ENCODE data around the gene MAN2A2.
A peak's percentile ranks its signal among the peaks of the same experiment; 100 is the strongest.

MAN2A2 gene

GRCh38 chr15:90931828-90932659 is 28.9 kb downstream of the MAN2A2 start, which contains the start of gene HDDC3:
TSS of gene HDDC3 (minus strand) at chr15:90932549. CDS start at chr15:90932540, 9 bp downstream.
- H3K27ac ChIP-seq (ENCODE audit: low read depth, low read length) = 0 out of 2 replicates have a peak within 1 kb of the TSS, but pooled peaks have one; percentile 16

GRCh38 chr15:90932660-90932991 is 29.5 kb downstream of the MAN2A2 start:
- peaks cover 15% of the 10 kb centered on the region for H3K27me3 ChIP-seq (ENCODE audit: insufficient read depth, low read length)
- no peak overlapping the region for H3K9ac ChIP-seq (ENCODE audit: low read depth, low read length)
- H3K36me3 ChIP-seq (ENCODE audit: insufficient read depth, low read length) = peaks cover 11% of the 10 kb centered on the region
- H3K9me3 ChIP-seq (ENCODE audit: insufficient read depth, low read depth, low read length) = no peaks in the 10 kb centered on the region
- WGBS = 26% methylated on average over 5 of the region's 5 CpGs
- H3K4me1 ChIP-seq (ENCODE audit: insufficient read depth, low read length) = no peaks in the 10 kb centered on the region; the same call in 1 of the 2 replicates
- peak overlapping the region; percentile 75 for H3K4me3 ChIP-seq (ENCODE audit: low read length)
- H3K27ac ChIP-seq (ENCODE audit: low read depth, low read length) = no peak overlapping the region

More at GRCh38 chr15:90931828-90932659, 28.9 kb downstream of the MAN2A2 start, which contains the start of gene HDDC3:
- Histone ChIP-seq H3K9ac (ENCODE audit: low read depth, low read length) (peak within 1 kb of the TSS; percentile 64), H3K27me3 (ENCODE audit: insufficient read depth, low read length) (peaks cover 15% of the 10 kb centered on the region), H3K36me3 (ENCODE audit: insufficient read depth, low read length) (peaks cover 8% of the 10 kb centered on the region), H3K9me3 (ENCODE audit: insufficient read depth, low read depth, low read length) (no peaks in the 10 kb centered on the region), H3K4me1 (ENCODE audit: insufficient read depth, low read length) (no peaks in the 10 kb centered on the region; the same call in 1 of the 2 replicates), H3K4me3 (ENCODE audit: low read length) (peak within 1 kb of the TSS; percentile 75)
- under 1% methylated on average over 52 of the region's 52 CpGs for WGBS

GRCh38 chr15:90933301-90933700 is 30.2 kb downstream of the MAN2A2 start:
- no peak overlapping the region for H3K9ac ChIP-seq (ENCODE audit: low read depth, low read length)

GRCh38 chr15:90934256-90934948 is 31.3 kb downstream of the MAN2A2 start:
- Histone ChIP-seq H3K27ac (ENCODE audit: low read depth, low read length) (no peak overlapping the region), H3K4me3 (ENCODE audit: low read length) (peak overlapping the region; percentile 78), H3K4me1 (ENCODE audit: insufficient read depth, low read length) (no peaks in the 10 kb centered on the region; the same call in 1 of the 2 replicates), H3K27me3 (ENCODE audit: insufficient read depth, low read length) (peaks cover 15% of the 10 kb centered on the region), H3K36me3 (ENCODE audit: insufficient read depth, low read length) (peaks cover 26% of the 10 kb centered on the region), H3K9ac (ENCODE audit: low read depth, low read length) (peak overlapping the region; percentile 20; the same call in 1 of the 2 replicates), H3K9me3 (ENCODE audit: insufficient read depth, low read depth, low read length) (no peaks in the 10 kb centered on the region)
- 3% methylated on average over 19 of the region's 19 CpGs for WGBS

More at GRCh38 chr15:90933301-90933700, 30.2 kb downstream of the MAN2A2 start:
- Histone ChIP-seq H3K27ac (ENCODE audit: low read depth, low read length) (no peak overlapping the region), H3K27me3 (ENCODE audit: insufficient read depth, low read length) (peaks cover 15% of the 10 kb centered on the region), H3K4me1 (ENCODE audit: insufficient read depth, low read length) (no peaks in the 10 kb centered on the region; the same call in 1 of the 2 replicates), H3K4me3 (ENCODE audit: low read length) (no peak overlapping the region), H3K9me3 (ENCODE audit: insufficient read depth, low read depth, low read length) (no peaks in the 10 kb centered on the region), H3K36me3 (ENCODE audit: insufficient read depth, low read length) (peaks cover 17% of the 10 kb centered on the region)
- 78% methylated on average over 1 of the region's 1 CpG for WGBS

GRCh38 chr15:90934949-90935751 is 32.0 kb downstream of the MAN2A2 start, which contains the start of gene UNC45A:
TSS of gene UNC45A (plus strand) at chr15:90935285. CDS start at chr15:90935325, 40 bp downstream.
- H3K27me3 ChIP-seq (ENCODE audit: insufficient read depth, low read length) = peaks cover 15% of the 10 kb centered on the region
- WGBS = under 1% methylated on average over 65 of the region's 65 CpGs
- peaks cover 33% of the 10 kb centered on the region for H3K36me3 ChIP-seq (ENCODE audit: insufficient read depth, low read length)
- H3K27ac ChIP-seq (ENCODE audit: low read depth, low read length) = no peak within 1 kb of the TSS
- peak within 1 kb of the TSS; percentile 66 for H3K9ac ChIP-seq (ENCODE audit: low read depth, low read length)
- H3K4me1 ChIP-seq (ENCODE audit: insufficient read depth, low read length) = no peaks in the 10 kb centered on the region; the same call in 1 of the 2 replicates
- H3K4me3 ChIP-seq (ENCODE audit: low read length) = peak within 1 kb of the TSS; percentile 78
- H3K9me3 ChIP-seq (ENCODE audit: insufficient read depth, low read depth, low read length) = no peaks in the 10 kb centered on the region

DNA sequence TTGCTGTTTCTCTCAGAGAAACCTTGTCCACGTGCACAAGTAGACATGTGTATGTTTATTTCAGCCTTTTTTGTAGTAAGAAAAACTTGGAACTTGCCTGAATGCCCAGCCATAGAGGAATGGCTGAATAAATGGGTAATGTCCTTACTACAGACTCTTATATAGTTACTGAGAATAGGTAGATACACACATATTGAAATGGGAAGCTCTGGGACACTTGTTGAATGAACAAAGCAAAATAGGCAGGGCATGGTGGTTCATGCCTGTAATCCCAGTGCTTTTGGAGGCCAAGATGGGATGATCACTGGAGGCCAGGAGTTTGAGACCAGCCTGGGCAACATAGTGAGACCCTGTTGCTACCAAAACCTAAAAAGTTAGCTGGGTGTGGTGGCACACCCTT is 33.7 kb downstream of the MAN2A2 start:
- Histone ChIP-seq H3K9ac (ENCODE audit: low read depth, low read length) (no peak overlapping the region), H3K4me3 (ENCODE audit: low read length) (no peak overlapping the region), H3K36me3 (ENCODE audit: insufficient read depth, low read length) (peaks cover 47% of the 10 kb centered on the region)

DNA sequence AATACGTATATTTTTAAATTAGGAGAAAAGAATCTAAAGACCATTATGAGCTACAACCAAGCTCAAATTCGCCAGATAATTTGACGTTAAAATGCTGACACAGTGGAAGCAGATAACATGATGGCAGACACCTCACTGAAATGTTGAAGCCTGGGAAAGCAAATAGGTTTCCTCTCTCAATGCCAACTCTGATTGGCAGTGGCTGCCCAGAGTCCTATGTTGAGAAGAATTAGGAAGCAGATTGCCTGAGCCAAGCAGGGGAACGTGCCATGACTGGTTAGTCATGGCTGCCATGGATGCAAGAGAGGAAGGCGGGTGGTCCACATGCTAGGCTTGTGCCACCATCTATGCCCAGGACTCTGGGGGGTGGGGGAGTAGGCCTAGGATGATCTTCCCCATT is 35.2 kb downstream of the MAN2A2 start:
- no peaks in the 10 kb centered on the region for H3K9me3 ChIP-seq (ENCODE audit: insufficient read depth, low read depth, low read length)
- peaks cover 61% of the 10 kb centered on the region for H3K36me3 ChIP-seq (ENCODE audit: insufficient read depth, low read length)
- WGBS = 93% methylated on average over 5 of the region's 5 CpGs
- no peaks in the 10 kb centered on the region; the same call in 1 of the 2 replicates for H3K4me1 ChIP-seq (ENCODE audit: insufficient read depth, low read length)
- H3K9ac ChIP-seq (ENCODE audit: low read depth, low read length) = no peak overlapping the region
- no peak overlapping the region for H3K4me3 ChIP-seq (ENCODE audit: low read length)
- H3K27me3 ChIP-seq (ENCODE audit: insufficient read depth, low read length) = peaks cover 8% of the 10 kb centered on the region; the same call in 1 of the 2 replicates
- H3K27ac ChIP-seq (ENCODE audit: low read depth, low read length) = no peak overlapping the region

More for the DNA sequence above, 33.7 kb downstream of the MAN2A2 start:
- 86% methylated on average over 1 of the region's 1 CpG for WGBS
- Histone ChIP-seq H3K27me3 (ENCODE audit: insufficient read depth, low read length) (peaks cover 15% of the 10 kb centered on the region), H3K4me1 (ENCODE audit: insufficient read depth, low read length) (no peaks in the 10 kb centered on the region; the same call in 1 of the 2 replicates), H3K9me3 (ENCODE audit: insufficient read depth, low read depth, low read length) (no peaks in the 10 kb centered on the region), H3K27ac (ENCODE audit: low read depth, low read length) (no peak overlapping the region)

GRCh38 chr15:90939756-90940155 is 36.7 kb downstream of the MAN2A2 start:
- no peaks in the 10 kb centered on the region for H3K27me3 ChIP-seq (ENCODE audit: insufficient read depth, low read length)
- H3K27ac ChIP-seq (ENCODE audit: low read depth, low read length) = no peak overlapping the region
- H3K36me3 ChIP-seq (ENCODE audit: insufficient read depth, low read length) = peaks cover 76% of the 10 kb centered on the region
- no peak overlapping the region for H3K9ac ChIP-seq (ENCODE audit: low read depth, low read length)
- H3K4me1 ChIP-seq (ENCODE audit: insufficient read depth, low read length) = no peaks in the 10 kb centered on the region
- no peaks in the 10 kb centered on the region for H3K9me3 ChIP-seq (ENCODE audit: insufficient read depth, low read depth, low read length)
- H3K4me3 ChIP-seq (ENCODE audit: low read length) = no peak overlapping the region
- WGBS = 94% methylated on average over 7 of the region's 7 CpGs

- WGBS = 97% methylated on average over 4 of the region's 4 CpGs
- Histone ChIP-seq H3K27ac (ENCODE audit: low read depth, low read length) (no peak overlapping the region), H3K36me3 (ENCODE audit: insufficient read depth, low read length) (peaks cover 81% of the 10 kb centered on the region), H3K27me3 (ENCODE audit: insufficient read depth, low read length) (no peaks in the 10 kb centered on the region), H3K9ac (ENCODE audit: low read depth, low read length) (no peak overlapping the region), H3K9me3 (ENCODE audit: insufficient read depth, low read depth, low read length) (no peaks in the 10 kb centered on the region), H3K4me1 (ENCODE audit: insufficient read depth, low read length) (no peaks in the 10 kb centered on the region), H3K4me3 (ENCODE audit: low read length) (no peak overlapping the region)
These were observed 37.9 kb downstream of the MAN2A2 start for GRCh38 chr15:90941038-90941437.

DNA sequence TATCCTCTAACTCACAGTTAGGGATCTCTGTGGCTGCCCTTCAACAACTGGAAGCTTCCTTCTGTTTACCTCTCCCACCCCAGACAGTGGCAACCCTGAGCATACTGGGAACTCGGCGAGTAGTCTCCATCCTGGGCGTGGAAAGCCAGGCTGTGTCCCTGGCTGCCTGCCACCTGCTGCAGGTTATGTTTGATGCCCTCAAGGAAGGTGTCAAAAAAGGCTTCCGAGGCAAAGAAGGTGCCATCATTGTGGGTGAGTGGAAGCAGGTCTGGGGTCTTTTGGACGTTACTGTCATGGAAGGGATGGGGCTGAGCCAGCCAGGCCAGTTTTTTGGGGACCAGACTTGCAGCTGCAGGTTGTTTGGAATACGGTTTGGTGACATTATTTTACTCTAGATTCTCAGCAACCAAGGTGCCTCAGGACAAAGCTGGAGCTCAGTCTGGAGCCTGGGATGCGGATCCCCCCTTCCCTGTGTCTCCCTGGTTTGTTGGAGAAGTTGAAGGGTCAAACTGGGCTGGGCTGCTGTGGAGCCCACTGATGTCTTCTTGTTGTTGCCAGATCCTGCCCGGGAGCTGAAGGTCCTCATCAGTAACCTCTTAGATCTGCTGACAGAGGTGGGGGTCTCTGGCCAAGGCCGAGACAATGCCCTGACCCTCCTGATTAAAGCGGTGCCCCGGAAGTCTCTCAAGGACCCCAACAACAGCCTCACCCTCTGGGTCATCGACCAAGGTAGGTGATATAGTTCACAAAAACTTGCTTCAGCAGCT is 39.4 kb downstream of the MAN2A2 start:
- Histone ChIP-seq H3K36me3 (ENCODE audit: insufficient read depth, low read length) (peaks cover 85% of the 10 kb centered on the region), H3K27ac (ENCODE audit: low read depth, low read length) (no peak overlapping the region), H3K27me3 (ENCODE audit: insufficient read depth, low read length) (no peaks in the 10 kb centered on the region), H3K4me3 (ENCODE audit: low read length) (no peak overlapping the region), H3K9me3 (ENCODE audit: insufficient read depth, low read depth, low read length) (no peaks in the 10 kb centered on the region), H3K9ac (ENCODE audit: low read depth, low read length) (no peak overlapping the region), H3K4me1 (ENCODE audit: insufficient read depth, low read length) (no peaks in the 10 kb centered on the region)
- 96% methylated on average over 12 of the region's 12 CpGs for WGBS

Measured in HUES64 (cell line).